GM10266 (cell line): Measurements from ENCODE around the gene AGBL4.

ENCODE experiments used
- DNase-seq: peaks from one replicate; pipeline ENCODE4 v3.0.0; 2012; ENCODE audit errors: extremely low spot score
- TF ChIP-seq, protein P1 (sequence below): IDR thresholded peaks from 2 replicates; pipeline ENCODE4 v1.5.1; 2012; ENCODE audit warnings: mild to moderate bottlenecking, low read depth; ENCODE audit not compliant: control insufficient read depth, insufficient read depth; ENCODE audit errors: missing control alignments

AGBL4 gene

DNA sequence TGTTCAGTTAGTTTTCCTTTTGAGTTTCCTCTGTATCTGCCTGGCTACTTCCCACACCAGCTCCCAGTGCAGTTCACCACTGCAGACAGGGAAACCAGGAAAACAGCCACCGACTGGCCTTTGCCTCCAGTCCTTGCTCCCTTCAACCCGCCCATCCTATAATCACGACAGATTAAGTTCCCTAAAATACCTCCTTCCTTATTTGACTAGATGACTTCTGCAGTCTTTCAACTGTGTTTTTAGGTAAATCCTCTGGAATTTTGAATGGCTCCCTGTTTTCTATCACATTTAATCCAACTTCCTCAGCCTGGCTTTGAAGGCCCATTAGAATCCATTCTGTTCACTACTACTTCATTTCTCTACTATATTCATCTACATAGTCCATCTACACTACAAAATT lies 1284.7 kb downstream of the AGBL4 start:
- TF ChIP-seq, protein P1, sequence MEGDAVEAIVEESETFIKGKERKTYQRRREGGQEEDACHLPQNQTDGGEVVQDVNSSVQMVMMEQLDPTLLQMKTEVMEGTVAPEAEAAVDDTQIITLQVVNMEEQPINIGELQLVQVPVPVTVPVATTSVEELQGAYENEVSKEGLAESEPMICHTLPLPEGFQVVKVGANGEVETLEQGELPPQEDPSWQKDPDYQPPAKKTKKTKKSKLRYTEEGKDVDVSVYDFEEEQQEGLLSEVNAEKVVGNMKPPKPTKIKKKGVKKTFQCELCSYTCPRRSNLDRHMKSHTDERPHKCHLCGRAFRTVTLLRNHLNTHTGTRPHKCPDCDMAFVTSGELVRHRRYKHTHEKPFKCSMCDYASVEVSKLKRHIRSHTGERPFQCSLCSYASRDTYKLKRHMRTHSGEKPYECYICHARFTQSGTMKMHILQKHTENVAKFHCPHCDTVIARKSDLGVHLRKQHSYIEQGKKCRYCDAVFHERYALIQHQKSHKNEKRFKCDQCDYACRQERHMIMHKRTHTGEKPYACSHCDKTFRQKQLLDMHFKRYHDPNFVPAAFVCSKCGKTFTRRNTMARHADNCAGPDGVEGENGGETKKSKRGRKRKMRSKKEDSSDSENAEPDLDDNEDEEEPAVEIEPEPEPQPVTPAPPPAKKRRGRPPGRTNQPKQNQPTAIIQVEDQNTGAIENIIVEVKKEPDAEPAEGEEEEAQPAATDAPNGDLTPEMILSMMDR, result no peak
- DNase-seq, result no peak

DNA sequence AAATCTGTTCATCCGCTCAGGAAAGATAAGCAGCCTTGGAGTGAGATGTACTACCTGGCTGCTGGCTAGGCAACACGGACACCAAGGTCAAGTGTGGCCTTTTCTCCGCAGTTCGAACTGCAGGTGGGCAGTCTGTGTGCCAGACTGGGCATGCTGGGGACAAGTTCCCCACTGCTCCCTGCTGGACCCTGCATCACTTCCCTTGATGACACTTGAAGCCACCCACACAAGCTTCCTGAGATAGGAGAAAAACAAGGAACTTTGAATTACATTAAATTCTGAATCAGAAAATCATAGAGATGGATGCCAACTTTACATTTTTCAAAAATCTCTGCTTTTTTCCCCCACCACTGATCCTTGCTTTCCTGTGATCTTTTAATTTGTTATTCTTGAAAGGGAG lies 1285.4 kb downstream of the AGBL4 start:
- DNase-seq, result no peak
- TF ChIP-seq, protein P1, result no peak

DNA sequence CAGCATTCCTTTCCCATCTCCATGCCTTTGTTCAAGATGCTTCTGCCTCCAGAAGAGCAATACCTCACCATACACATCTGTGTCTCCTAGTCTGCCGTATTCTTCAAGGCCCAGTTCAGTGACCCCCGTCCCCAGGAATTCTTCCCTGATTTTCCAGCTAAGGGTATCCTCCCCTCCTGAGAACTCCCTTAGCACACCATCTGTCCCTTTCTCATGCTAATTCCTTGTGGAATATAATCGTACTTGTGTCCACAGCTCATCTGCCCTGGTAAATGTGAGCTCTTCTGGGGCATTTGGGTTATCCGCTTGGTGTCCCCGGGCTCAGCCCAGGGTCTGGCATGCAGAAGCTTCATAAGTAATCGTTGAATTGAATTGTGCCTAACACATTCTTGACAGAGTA lies 1288.0 kb downstream of the AGBL4 start:
- DNase-seq, result no peak
- TF ChIP-seq, protein P1, result no peak

DNA sequence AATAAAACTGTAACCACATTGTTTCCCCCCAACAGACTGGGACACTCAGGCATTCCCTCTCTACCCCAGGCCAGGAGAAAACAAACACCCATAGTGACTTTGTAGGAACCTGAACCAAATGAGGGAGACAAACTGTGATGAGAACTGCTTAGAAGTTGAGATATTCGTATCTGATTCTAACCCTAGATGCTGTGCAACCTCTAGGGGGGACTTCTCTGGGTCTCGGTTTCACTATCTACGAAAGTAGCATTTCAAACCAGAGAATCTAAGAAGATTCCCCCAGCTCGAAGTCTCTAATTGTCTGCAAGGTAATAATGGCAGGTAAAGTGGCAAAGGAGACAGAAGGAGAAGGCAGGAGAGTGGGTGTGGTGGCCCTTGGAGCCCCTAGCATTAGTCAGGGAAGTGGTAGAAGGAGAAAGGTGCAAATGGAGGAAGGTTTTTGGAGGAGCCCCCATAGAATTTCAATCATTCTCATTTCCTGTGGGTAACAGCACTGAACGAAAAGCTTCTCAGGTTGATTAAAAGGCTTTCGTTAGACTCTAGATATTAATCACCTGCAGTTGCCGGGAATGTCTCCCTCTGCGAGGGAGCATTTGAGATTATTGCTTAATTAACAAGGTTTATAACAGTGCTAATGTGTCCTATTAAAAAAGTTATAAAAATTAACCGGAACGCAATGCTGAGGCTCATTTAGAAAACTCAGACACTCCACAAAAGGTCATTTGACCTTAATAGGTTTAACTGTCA lies 1293.4 kb downstream of the AGBL4 start:
- no peak for DNase-seq
- TF ChIP-seq, protein P1, result no peak

DNA sequence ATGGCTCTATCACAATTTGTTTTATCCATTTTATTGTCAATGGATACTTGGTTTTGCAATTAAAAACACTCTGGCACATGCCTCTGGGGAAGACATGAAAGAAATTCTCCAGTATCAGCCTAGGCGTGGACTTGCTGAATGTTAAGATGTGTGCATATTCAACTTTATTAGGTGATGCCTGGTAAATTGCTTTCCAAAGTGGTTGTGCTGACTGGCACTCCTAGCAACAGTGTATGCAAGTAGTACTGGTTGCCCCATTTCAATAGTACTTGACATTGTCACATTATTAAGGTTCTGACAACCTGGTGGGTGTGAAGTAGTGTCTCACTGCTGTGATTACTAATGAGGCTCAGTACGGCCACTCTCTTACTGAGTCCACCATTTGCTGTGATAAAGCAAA lies 1295.2 kb downstream of the AGBL4 start:
- DNase-seq, result no peak
- TF ChIP-seq, protein P1, result no peak

DNA sequence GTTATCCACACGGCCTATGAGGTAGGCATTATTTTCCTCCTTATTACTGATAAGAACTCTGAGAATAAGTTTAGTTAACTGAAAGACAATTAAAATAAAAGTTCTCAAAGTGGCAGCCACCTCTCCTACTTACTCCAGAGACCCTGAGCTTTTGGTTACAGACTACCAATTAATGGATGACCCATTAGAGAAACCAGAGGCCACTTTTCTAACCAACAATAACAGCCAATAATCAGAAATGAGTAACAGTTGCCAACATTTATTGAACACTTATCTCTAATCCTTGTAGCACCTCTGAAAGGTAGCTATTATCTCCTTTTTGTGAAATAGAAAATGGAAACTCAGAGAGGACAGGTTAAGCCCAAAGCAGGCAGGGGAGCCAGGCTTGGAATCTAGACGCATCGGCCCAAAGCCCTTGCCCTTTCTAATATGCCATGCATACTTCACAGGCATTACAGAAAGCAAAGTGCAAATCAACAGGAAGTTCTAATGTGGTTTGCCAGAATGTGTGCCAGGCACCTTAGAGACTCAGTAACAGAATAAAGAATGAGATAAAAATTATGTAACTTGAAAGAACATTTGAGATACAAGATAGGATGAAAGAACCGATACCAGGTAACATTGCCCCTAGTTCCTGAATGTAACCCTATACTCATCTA lies 1297.1 kb downstream of the AGBL4 start:
- no peak for DNase-seq
- TF ChIP-seq, protein P1, result no peak

DNA sequence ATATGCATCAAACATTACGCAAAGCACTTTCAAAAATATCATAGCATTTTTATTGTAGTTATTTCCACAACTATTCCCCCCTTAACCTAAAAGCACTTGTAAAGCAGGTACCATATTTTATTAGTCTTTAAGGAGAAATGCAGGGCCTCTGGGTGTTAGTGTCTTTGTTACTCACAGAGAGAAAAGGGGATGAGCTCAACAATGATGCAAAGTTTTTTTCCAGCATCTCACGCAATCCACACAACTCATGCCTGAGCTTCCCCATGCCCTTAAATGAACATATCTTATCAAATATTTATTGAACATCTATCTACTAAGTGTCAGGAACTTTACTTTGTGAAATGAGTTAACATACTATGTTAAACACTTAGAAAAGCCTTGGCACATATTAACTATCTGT lies 1297.6 kb downstream of the AGBL4 start:
- TF ChIP-seq, protein P1, result no peak
- DNase-seq, result no peak
